GM12874 (cell line): Measurements from ENCODE around the gene USP20.

Experiments used
- TF ChIP-seq, protein P1 (sequence below): IDR thresholded peaks from 2 replicates; pipeline ENCODE4 v1.5.1; 2011; ENCODE audit warnings: low read depth, mild to moderate bottlenecking, control low read depth, low read length, moderate library complexity; ENCODE audit not compliant: insufficient read depth

USP20 gene

DNA sequence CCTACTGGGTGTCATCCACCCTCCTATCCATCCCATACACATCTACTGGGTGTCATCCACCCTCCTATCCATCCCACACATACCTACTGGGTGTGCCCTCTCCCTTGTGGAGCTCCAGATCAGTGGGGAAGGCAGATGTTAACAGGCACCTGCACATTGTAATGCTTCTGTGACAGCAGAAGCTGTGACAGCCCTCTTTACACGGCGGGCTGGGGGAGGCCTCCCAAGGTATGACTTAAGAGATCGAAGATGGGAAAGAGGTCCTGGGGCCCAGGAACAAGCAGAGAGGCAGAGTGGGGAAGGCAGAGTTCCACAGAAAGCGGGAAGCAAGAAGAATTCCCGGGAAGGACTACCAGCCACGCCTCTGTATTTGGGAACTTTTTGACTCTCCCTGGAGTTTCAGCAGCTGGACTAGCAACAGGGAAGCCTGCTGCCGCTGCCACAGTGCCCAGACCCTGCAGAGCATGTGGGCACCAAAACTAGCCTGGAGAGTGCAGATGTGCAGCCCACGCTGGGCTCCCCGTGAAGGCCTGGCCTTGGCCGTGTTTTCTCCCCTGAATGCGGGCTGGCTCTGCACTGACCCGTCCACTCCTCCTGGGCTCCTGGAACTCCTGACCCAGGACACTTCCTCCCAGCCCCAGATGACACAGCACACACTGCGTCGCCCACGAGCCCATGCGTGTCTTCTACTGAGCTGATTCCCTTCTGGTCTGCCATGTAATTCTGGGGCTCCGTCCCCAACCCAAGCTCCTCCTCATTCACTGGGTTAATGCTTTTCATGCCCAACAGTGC lies 20.6 kb upstream of the USP20 start:
- TF ChIP-seq, protein P1, sequence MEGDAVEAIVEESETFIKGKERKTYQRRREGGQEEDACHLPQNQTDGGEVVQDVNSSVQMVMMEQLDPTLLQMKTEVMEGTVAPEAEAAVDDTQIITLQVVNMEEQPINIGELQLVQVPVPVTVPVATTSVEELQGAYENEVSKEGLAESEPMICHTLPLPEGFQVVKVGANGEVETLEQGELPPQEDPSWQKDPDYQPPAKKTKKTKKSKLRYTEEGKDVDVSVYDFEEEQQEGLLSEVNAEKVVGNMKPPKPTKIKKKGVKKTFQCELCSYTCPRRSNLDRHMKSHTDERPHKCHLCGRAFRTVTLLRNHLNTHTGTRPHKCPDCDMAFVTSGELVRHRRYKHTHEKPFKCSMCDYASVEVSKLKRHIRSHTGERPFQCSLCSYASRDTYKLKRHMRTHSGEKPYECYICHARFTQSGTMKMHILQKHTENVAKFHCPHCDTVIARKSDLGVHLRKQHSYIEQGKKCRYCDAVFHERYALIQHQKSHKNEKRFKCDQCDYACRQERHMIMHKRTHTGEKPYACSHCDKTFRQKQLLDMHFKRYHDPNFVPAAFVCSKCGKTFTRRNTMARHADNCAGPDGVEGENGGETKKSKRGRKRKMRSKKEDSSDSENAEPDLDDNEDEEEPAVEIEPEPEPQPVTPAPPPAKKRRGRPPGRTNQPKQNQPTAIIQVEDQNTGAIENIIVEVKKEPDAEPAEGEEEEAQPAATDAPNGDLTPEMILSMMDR = no peak

DNA sequence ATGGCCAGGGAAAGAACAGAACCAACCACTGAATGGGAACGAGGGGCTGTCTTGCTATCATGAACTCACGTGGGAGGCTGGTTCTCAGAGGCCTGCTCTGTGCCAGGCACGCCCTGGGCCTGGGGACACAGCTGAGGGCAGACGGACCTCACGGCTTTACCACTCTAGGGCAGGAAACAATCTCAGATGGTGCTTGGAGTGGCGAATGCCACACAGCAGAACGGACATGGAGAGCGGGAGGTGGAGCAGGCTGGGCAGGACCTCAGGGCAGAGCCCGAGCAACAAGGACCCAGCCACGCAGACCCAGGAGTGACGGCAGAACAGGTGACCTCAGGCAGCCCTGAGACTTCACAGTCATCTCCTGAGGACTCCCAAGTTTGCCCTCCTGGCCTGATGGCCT lies 20.0 kb upstream of the USP20 start:
- TF ChIP-seq, protein P1 = no peak

DNA sequence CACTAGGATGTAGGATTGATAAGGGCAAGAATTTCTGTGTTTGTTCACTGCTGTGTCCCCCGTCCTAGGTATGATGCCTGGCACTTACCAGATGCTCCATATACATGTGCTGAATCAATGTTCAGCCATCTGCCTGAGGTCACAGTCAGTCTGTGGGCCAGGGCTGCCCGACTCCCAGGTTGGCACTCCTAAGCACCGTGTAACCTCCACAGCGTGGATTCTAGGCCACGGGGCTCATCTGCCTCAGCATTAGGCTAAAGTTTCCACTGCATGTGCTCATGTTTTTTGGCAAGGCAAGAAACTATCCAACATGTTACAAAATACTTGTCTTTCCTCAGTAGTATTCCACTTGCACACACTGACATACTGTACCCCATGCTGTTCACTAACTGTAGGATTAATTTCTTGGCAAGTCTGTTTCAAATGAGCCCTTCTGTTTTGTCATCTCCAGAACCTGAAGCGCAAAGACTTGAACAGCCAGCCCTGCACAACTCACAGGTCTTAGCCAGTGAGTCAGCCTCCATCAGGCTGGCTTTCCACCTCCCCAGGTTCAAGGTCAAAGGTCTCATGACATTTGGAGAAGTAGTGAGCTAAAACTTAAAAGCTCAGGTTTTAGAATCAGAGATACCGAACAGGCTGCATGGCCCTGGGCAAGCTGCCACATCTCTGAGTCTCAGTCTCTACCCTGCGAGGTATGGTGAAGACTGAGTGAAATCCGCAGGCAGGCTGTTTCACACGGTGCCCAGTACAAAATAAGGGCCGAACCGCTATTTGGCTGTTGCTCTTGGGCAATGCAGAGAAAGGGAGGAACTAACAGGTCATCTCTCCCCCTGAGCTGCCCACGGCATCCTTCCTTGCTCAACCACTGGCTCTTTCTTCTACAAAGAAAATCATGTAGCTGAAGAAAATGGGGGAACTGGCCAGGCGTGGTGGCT lies 18.5 kb upstream of the USP20 start:
- TF ChIP-seq, protein P1 = no peak

DNA sequence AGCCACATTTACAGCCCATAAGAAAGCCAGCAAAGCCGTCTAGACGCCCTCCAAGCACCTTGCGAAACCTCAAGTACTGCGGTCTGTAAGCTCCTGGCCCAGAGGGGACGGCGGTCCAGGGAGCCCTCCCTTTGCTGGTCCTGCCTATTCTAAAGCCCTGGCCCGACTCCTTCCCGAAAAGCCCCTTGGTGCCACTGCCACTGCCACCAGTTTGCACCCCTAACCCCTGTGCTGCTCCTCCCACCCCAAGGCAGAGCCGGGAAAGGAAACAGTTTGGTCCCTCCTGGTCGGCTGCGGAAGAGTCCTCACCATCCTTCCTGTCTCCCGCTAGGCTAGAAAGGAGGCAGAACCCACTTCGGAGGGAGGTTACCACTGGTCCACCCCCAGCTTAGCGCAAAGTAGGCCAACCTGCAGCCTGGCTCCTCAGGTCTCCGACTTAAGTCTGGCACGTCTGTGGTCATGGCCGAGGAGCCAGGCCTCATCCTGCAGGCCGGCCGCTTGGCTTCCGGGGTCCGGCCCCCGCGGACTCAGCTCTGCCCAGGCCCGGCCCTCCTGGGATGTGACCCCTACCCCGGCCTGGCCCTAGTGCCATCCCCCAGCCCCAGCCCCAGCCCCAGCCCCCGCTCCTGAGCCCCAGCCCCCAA lies 12.2 kb upstream of the USP20 start:
- TF ChIP-seq, protein P1 = no peak

DNA sequence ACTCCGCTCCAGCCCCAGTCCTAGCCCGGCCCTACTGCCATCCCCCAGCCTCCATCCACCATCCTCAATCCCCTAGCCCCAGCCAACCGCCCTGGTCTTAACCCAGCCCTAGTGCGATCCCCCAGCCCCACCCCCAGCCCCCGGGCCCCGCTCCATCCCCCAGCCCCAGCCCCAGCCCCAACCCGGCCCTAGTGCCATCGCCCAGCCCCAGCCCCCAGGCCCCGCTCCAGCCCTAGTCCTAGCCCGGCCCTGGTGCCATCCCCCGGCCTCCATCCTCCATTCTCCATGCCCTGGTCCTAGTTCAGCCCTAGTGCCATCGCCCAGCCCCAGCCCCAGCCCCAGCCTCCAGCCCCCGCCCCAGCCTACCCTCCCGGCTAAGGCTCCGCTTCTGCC lies 11.7 kb upstream of the USP20 start:
- TF ChIP-seq, protein P1 = no peak

DNA sequence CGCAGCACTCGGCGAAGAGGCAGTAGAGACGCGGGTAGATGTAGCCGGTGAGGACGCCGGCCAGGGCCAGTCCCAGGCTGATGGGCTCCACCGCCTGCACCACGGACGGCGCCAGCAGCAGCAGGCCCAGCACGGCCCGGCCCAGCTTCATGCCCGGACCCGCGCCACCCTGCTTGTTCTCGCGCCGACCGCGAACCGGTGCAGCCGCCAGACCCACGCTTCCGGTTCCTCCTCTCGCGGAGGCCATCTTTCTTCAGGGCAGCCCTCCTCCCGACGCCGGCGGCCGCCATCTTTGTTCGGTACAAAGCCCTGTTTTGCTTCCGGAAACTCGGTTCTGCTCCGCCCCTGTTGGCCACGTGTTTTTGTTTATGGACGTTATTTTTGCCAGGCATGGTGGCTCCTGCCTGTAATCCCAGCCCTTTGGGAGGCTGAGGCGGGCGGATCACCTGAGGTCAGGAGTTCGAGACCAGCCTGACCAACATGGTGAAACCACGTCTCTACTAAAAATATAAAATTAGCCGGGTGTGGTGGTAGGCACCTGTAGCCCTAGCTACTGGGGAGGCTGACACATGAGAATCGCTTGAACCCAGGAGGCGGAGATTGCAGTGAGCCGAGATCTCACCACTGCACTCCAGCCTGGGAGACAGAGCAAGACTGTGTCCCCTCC lies 11.2 kb upstream of the USP20 start, which contains the start of gene TOR1A:
TSS of gene TOR1A (minus strand) at position 202 of the 667 bp plus-strand sequence. CDS start at position 151, 51 bp downstream.
- TF ChIP-seq, protein P1 = no peak

DNA sequence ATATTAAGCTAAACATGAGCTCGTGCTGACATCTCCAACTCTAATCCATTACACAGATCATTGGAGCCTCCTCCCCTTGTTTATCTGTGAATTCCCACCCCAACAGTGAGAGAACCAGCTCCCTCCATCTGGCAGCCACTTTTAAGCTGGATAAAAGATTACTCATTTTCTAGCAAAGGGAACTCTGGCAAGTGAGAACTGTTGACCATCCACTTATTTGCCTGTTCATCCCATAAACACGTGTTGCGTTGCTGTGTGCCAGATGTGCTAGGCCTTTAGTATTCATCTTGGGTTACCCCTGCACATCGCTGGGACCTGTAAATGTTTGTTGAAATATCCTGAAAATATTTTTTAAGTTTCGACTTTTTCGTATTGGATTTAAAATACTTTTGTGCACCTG lies 8.9 kb upstream of the USP20 start:
- TF ChIP-seq, protein P1 = no peak
